HAP-1 (cell line): ENCODE measurements around the gene RCC2.

Experiments
- DNase-seq, 2 experiments: peaks; one replicate each; pipeline ENCODE4 v3.0.0-alpha.2; 2016 to 2020; ENCODE audit warnings: low spot score in 2 of 2
- H3K27me3 ChIP-seq: fragments of 250-450 bp; sonication (Bioruptor Pico); 2 replicates; pipeline ENCODE4 v1.5.1; 2020; ENCODE audit warnings: low read depth, mild to moderate bottlenecking, moderate library complexity
- H3K36me3 ChIP-seq: fragments of 250-450 bp; sonication (Bioruptor Pico); replicated peaks from 2 replicates; pipeline ENCODE4 v1.5.1; 2020; ENCODE audit warnings: mild to moderate bottlenecking
- H3K4me1 ChIP-seq: fragments of 250-450 bp; sonication (Bioruptor Pico); 2 replicates; pipeline ENCODE4 v1.5.1; 2020; ENCODE audit warnings: mild to moderate bottlenecking
- H3K4me3 ChIP-seq: fragments of 250-450 bp; sonication (Bioruptor Pico); 2 replicates; pipeline ENCODE4 v1.5.1; 2020; ENCODE audit warnings: mild to moderate bottlenecking, moderate library complexity
- H3K9me3 ChIP-seq: fragments of 250-450 bp; sonication (Bioruptor Pico); 2 replicates; pipeline ENCODE4 v1.5.1; 2020; ENCODE audit warnings: mild to moderate bottlenecking, moderate library complexity
- in situ Hi-C: fragments of 300-500 bp; cut with MboI; formaldehyde crosslinking; loops from 3 replicates; pipeline ENCODE4 v1.14.3; 2020; ENCODE audit warnings: low sequenced_read_pairs, inconsistent platforms, mixed read lengths

RCC2 gene

DNA sequence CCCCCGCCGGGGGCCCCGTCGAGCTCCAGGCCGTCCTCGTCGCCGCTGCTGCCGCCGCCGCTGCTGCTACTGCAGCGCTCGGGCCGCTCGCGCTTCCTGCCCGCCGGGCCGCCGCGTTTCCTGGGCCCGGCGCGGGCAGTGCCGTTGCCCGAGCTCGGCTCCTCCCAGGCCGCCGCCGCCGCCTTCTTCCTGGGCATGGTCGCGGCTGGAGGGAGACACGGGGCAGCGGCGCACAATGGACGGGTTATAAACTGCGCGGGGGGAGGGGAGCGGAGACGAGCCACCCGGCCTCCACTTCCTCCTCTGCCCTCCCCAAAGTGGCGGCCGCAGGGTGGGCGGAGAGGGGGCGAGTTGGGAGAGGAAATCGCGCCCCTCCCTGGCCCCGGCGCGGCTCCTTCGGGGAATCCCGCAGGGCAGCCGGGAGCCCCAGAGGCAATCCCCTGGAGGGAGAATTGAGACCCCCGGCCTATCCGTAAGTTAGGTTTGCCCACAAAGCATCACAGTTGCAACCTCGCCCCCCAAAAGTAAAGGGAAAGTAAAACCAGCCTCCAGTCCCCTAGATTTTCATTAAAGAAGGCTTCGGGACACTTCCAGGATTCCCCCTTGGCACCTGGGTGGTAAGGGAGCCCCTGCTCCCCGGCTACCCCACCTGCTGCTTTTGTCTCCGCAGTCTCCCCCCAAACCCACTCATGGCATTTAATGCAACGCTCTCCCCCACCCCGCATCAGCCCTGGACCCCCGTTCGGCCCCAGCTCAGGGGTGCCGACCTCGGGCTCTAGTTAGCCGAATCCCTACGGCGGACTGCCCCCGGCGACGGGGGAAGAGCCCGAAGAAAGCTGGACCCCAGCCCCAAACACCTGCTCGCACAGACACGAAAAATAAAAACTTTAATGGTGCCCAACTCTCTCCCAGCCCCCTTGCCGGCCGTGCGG, 893 bp downstream of the RCC2 start:
- peaks cover 49% of the 10 kb centered on the region for H3K4me1 ChIP-seq
- peak overlapping the region; percentile 92 for H3K4me3 ChIP-seq
- peak; percentile 57 to 85 for DNase-seq
- no peaks in the 10 kb centered on the region for H3K9me3 ChIP-seq
- H3K27me3 ChIP-seq, result no peaks in the 10 kb centered on the region
- in situ Hi-C loops, result no loop called here
- peaks cover 39% of the 10 kb centered on the region for H3K36me3 ChIP-seq

DNA sequence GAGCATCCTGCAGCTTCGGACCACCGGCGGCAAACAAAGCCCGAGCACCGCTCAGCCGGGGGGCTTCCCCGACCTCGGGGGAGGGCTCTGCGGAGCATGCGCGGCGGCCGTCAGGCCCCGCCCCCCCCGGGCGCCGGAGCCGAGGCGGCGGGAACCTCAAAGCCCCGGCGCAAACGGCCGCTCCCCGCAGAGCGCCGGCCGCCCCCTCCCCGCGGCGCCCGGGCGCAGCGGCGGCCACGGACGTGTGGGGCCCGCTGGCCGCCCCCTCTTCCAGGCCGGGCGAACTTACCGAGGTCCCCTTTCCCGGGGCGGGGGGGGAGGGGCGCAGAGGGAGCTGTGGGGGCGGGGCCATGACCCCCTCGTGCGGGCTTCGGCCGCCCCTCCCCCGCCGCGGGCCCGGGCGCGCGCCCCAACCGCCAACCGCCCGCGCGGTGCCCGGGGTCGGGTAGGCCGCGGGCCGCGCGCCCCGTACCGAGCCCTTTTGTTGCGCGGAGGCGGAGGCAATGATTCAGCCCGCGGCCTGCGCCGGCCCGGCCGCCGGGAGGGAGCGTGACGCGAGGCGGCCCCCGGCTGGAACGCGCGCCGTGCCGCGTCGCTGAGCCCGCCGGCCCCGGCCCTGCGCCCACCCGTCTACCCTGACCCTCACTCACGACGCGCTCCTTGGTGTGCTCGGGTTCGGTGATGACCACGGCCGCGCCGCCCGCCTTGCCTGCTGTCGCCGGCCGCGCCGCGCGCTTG, 1.7 kb downstream of the RCC2 start:
- in situ Hi-C loops, result no loop called here
- Histone ChIP-seq H3K36me3 (peaks cover 48% of the 10 kb centered on the region), H3K9me3 (no peaks in the 10 kb centered on the region), H3K4me1 (peaks cover 49% of the 10 kb centered on the region), H3K27me3 (no peaks in the 10 kb centered on the region), H3K4me3 (peak overlapping the region; percentile 92)
- DNase-seq, result peak; percentile 27 to 56

DNA sequence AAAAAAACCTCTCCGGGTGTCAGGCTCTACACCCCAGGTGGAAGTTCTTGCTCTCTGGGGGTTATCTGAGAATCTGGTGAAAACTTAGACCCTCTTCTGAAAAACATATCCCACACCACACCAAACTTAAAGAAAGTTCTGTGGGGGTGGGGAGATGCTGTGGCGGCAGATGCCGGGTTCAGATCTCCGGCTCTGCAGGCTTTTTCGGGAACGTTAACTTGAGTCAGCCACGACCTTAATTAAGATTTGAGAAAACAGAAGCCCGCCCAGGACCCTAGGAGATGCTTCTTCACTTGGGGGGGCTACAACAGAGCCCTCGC, 2.3 kb downstream of the RCC2 start:
- in situ Hi-C loops, result no loop called here
- Histone ChIP-seq H3K4me1 (peaks cover 49% of the 10 kb centered on the region), H3K9me3 (no peaks in the 10 kb centered on the region), H3K36me3 (peaks cover 53% of the 10 kb centered on the region), H3K4me3 (peak overlapping the region; percentile 92), H3K27me3 (no peaks in the 10 kb centered on the region)
- no peak for DNase-seq

DNA sequence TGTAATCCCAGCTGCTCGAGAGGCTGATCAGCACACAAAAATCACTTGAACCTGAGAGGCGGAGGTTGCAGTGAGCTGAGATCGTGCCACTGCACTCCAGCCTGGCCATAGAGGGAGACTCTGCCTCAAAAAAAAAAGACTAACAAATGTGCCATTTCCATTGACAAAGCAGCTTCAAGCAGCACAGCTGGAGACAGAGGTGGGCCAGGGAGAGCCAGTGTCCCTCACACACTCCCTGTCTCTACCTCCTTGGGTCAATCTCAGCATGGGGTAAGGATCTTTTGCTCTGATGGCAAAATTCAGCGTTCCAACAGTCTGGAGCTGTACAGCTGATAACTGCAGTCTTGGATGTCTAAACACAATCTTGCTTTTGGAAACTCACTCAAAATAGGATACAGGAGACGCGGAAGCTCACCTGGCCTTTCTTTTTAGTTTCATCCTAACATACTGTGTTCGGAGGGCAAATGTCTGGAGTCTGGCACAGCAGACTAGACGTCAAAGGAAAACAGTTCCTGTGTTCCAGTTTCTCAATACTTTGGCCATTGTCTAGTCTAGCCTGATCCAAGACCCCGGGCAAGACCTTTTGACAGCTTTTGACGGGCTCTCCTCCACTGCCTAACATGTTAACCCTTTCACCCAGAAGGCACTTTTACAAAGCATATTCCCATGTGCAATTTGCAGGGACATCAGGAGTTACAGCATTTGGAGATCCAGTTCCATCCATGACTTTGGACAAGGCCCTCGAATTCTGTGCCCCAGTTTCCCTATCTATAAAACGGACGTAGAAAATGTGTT, 2.9 kb downstream of the RCC2 start:
- DNase-seq, result no peak
- in situ Hi-C loops, result no loop called here
- peaks cover 45% of the 10 kb centered on the region for H3K4me1 ChIP-seq
- no peaks in the 10 kb centered on the region for H3K9me3 ChIP-seq
- H3K4me3 ChIP-seq, result peak overlapping the region; percentile 92
- H3K27me3 ChIP-seq, result no peaks in the 10 kb centered on the region
- H3K36me3 ChIP-seq, result peaks cover 59% of the 10 kb centered on the region

DNA sequence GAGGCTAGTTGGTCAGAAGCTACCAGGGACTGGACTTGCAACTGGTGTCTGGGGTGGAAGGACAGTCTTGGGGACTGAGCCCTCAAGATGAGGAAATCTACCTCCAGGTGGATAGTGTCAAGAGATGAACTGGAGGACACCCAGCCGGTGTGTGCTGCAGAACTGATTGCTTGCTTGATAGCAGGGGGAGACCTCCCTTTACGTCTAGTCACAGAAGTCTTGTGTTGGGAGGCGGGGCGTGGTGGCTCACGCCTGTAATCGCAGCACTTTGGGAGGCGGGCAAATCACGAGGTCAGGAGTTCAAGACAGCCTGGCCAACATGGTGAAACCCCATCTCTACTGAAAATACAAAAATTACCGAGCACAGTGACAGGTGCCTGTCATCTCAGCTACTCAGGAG, 4.9 kb downstream of the RCC2 start:
- Histone ChIP-seq H3K27me3 (no peaks in the 10 kb centered on the region), H3K4me1 (peaks cover 29% of the 10 kb centered on the region), H3K36me3 (peaks cover 72% of the 10 kb centered on the region), H3K9me3 (no peaks in the 10 kb centered on the region), H3K4me3 (no peak overlapping the region)
- in situ Hi-C loops, result no loop called here
- no peak for DNase-seq

DNA sequence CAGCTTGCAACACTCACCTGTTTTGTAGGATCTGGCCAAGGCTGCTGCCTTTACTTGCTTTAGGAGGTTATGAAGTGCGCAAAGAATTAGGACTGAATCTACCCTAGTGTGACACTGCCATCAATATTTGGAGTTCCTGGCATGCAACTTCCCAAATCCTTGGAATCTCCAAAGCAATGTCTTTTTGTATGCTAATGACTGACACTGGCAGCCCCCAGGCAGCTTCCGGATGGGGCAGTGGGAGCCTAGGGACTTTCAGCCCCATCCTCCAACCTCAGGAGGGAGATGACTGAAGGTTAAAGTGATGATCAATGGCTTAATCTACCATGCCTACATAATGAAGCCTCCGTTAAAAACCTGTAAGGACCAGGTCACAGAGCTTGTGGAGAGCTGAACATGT, 5.5 kb downstream of the RCC2 start:
- peaks cover 77% of the 10 kb centered on the region for H3K36me3 ChIP-seq
- no peak overlapping the region for H3K4me3 ChIP-seq
- peaks cover 29% of the 10 kb centered on the region for H3K4me1 ChIP-seq
- H3K27me3 ChIP-seq, result no peaks in the 10 kb centered on the region
- peak; percentile 20 to 41 for DNase-seq
- no peaks in the 10 kb centered on the region for H3K9me3 ChIP-seq
- in situ Hi-C loops, result no loop called here

DNA sequence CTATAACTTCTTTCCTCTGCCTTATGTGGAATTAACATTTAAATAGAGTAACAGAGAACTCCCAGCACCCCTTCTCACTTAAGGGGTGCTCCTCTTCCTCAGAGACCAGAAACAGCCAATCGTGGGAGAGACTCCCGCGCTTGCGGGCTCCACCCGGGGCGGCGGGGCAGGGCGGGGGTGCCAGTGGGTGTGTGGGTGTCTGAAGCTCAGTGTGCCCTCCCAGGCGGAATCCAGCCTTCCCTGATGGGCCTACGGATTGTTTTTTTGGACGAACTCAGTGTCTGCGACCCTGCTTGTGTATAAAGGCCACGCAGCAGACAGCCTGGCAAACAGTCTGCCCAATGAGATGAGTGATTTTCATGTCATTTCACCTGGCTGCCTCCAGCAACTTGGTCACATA, 6.2 kb downstream of the RCC2 start:
- peaks cover 29% of the 10 kb centered on the region for H3K4me1 ChIP-seq
- H3K36me3 ChIP-seq, result peaks cover 85% of the 10 kb centered on the region
- no peaks in the 10 kb centered on the region for H3K9me3 ChIP-seq
- no peak overlapping the region for H3K4me3 ChIP-seq
- H3K27me3 ChIP-seq, result no peaks in the 10 kb centered on the region
- in situ Hi-C loops, result no loop called here
- DNase-seq, result no peak

DNA sequence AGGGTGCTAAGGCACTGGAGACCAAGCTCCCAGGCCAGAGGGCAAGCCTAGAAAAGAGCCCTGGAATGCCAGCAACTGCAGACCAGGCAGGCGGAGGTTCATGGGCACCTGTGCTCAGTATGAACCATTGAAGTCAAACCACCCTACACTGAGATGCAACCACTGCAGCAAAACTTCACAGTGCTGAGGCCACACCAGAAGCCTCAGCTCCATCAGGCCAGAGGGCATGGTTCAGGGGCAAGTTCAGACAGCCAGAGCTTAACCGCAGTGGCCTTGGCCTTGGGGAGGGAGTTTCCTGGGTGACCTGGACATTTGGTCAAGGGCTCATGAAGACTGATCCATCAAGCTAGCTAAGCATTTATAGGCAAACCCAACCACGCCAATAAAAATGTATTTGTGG, 7.1 kb downstream of the RCC2 start:
- in situ Hi-C loops, result no loop called here
- Histone ChIP-seq H3K9me3 (no peaks in the 10 kb centered on the region), H3K36me3 (peaks cover 93% of the 10 kb centered on the region), H3K4me3 (no peak overlapping the region), H3K27me3 (no peaks in the 10 kb centered on the region), H3K4me1 (peaks cover 29% of the 10 kb centered on the region)
- DNase-seq, result no peak

DNA sequence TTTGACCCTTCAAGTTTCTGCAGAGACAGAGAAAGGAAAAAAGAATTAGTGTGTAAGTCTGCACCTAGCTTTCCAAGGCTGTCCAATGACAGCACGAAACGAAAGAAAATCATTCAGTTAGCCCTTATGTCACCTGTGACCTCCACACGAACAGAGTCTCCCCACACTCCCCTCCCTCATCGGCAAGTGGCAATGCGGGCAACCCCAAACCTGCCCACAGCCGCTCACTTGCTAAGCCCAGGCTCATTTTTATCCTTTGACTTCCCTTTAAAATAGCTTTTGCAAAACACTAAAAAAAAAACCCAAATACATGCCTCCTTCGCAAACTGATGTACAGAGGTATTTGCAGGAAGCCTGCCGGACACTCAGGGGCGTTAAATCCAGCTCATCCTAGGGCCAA, 10.3 kb downstream of the RCC2 start:
- Histone ChIP-seq H3K9me3 (no peaks in the 10 kb centered on the region), H3K4me3 (no peak overlapping the region), H3K27me3 (no peaks in the 10 kb centered on the region), H3K36me3 (peaks cover 94% of the 10 kb centered on the region), H3K4me1 (peaks cover 4% of the 10 kb centered on the region)
- in situ Hi-C loops, result no loop called here
- no peak for DNase-seq

DNA sequence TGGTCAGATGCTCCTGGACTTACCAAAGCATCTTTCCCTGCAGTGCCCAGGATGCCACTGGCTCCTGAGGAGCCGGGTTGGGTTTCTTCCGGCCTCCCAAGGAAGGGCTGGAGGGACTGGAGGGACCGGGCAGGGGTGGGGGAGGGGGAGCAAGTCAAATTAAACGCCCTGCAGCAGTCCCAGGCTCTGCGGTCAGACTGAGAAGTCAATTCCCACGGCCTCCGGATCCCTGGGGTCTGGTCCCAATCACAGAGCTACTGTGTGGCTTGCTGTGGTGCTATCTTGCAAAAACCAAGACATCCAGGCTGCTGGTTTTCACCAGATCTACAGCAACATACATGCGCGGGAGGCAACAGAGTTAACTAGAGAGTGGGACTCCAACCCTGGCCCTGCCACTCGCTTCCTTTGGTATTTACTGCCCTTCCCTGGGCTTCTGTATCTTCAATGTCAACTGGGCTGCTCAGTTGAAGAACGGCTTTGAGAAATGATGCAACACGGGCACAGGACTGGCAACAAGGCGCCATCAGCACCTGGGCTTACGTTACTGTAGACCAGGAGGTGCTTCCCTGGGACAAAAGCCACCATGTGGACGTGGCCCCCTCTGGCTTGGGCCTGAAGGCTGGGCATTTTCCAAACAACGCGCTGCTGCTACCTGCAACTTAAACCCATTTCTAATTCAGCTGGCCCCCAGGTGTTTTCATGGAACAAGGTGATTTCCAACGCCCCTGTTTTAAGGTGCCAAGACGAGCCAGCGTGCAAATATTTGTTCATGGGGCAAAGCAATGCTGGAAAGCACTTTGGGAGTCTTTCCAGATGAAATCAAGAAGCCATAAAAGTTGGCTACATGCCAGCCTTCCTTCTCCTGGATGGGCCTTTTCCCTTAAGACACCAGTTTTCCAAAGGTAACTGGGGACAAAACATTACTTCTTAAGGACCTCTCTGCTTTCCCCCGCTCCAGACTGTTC, 11.5 kb downstream of the RCC2 start:
- Histone ChIP-seq H3K4me1 (no peaks in the 10 kb centered on the region), H3K4me3 (no peak overlapping the region), H3K27me3 (no peaks in the 10 kb centered on the region), H3K9me3 (no peaks in the 10 kb centered on the region), H3K36me3 (peaks cover 94% of the 10 kb centered on the region)
- DNase-seq, result no peak
- in situ Hi-C loops, result no loop called here

DNA sequence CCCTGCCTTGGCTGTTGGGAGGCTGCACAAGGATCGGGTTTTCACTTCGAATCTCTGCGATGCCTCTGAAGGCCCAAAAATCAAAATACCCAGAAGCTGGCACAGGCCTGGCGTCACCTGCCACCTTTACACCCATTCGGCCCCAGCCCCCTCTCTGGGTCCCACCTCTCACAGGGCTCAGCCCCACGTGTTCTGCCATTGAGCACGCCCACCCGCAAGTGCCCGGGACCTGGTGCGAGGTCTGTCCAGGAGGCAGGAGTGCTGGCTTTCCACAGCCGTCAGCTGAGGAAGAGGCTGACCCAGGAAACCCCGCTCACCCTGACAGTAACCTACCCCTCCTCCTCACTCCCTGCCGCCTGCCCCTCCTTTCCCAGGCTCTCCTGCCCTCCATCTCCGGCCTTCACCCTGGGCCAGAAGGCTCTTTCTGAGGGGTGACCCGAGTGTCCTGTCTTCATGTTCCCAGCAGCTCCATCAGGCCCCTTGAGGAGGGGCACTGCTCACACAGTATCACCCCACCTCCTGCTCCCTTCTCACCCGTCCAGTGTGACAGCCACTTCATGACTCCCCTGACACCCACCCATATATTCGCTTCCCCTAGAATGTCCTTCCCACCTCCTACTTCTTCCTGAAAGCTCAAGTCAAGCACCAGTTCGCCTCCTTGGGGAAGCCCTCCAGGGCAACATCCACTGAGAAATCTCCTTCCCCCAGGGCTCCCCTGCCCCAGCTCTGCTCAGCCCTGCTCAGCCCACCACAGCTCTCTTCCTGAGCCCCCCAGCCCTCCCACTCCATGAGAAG, 13.5 kb downstream of the RCC2 start:
- Histone ChIP-seq H3K36me3 (peaks cover 99% of the 10 kb centered on the region), H3K4me1 (peaks cover 5% of the 10 kb centered on the region), H3K4me3 (no peak overlapping the region), H3K27me3 (no peaks in the 10 kb centered on the region), H3K9me3 (no peaks in the 10 kb centered on the region)
- in situ Hi-C loops, result no loop called here
- DNase-seq, result no peak

DNA sequence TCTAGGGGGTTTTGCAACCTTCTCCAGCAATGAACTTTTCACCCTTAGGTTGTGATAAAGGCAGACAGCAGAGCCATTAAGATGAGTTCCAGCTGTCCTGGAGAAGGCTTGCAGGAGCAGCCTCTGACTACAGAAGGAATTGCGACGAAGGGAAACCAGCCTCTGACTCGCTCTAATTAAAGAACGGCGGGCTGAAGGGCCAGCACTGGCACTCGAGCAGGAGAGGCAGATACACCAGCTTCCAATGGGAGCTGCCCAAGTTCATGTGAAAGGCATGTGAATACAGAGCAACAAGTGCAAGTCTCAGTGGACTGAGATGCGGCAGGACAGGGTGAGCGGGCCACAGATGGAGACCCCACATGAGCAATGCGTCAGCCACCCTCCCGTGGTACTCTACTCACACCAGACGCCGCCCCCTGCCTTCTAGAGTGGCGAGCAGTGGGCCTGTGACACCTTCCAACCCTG, 15.7 kb downstream of the RCC2 start:
- in situ Hi-C loops, result loop anchor here (5.0 kb wide), 1 partner anchor 63 kb away; no protein-coding TSS in a partner anchor
- H3K4me1 ChIP-seq, result peaks cover 13% of the 10 kb centered on the region
- H3K9me3 ChIP-seq, result no peaks in the 10 kb centered on the region
- peaks cover 98% of the 10 kb centered on the region for H3K36me3 ChIP-seq
- DNase-seq, result no peak
- H3K27me3 ChIP-seq, result no peaks in the 10 kb centered on the region
- no peak overlapping the region for H3K4me3 ChIP-seq
